ENCODE results near the gene AUTS2. TPM values are rescaled to one million over a fixed set of nuclear protein-coding genes. Genes with fewer than 3 reads are reported as not detected.

AUTS2 gene
- total RNA-seq, 1 experiment from 2014 or later, result under 0.01 TPM

DNA sequence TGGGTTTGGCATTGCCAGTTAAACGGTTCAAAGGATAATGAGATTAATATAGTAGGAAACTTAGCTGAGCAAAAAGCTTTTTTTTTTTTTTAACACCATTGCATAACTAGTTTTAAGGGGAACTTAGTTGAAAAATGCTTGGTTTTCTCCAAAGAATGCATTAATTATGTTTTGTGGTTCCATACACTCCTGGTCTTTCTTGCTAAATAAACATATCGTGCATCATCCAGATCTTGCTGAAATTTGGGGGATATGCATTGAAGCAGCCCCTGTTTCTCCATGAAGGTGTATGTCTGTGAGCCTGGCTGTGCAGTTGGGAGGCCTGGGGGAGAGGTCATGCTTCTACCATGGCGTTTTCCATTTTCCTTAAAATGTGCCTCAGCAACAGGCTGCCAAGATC is 975.4 kb downstream of the AUTS2 start:
- DNase-seq (ENCODE audit: low read depth), result no peak

DNA sequence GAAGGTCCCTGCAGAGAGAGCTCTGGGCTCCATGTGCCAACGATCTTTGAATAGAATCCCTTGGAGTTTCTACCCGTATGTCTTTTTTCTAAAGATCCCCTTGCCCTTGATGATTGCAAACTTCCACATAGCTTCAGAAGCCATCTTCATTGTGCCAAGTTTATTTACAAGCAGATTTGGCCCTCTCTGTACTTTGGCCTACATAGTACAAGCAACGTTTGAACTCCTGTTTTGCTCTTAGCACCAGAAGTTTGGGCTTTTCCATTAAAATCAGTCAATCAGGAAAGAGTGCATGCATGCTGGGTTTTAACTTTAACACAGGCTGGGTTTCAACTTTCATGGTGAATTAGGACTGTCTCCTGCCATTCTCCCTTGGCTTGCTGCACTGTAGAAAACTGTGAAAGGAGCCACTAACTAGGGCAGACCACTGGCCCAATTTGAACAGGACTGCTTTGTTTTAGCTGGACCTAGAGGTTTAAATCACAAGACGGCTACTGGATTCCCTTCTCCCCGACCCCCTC is 976.1 kb downstream of the AUTS2 start:
- DNase-seq (ENCODE audit: low read depth), result no peak

DNA sequence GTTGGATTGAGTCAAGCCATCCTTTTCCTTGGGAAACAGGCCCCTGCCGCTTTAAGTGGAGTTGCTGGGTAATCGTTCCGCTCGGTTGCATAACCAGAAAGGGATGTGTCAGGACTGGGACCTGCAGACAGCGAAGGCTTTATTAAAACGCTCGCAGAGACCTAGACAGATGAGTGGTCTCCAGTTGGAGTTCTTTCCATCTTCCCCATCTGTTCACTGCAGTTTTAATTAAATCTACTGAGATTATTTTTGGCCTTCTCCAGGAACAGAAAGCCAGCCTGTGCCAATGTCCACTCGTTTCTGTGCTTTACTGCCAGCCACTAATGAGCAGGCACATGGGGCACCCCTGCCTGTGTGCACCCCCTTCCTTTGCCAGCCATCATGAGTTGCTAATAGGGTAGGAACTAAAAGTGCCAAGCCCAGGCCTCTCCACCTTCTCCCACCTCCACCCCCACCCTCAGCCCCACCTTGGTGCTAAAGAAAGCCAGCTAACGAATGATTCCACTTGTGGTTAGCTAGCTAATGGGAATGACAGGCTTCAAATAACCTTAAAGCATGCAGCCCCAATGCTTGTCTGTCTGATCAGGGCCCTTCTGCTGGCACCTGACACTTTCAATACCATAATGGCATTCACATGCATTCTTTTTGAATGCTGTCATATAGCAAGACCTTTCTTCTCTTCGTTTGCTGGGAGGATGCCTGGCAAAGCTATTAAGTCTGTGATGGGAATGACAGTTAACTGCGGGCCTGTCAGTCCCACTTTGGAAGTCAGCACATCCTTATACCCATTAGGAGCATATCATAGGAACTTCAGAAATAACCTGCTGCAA is 976.9 kb downstream of the AUTS2 start:
- no peak for DNase-seq (ENCODE audit: low read depth)

DNA sequence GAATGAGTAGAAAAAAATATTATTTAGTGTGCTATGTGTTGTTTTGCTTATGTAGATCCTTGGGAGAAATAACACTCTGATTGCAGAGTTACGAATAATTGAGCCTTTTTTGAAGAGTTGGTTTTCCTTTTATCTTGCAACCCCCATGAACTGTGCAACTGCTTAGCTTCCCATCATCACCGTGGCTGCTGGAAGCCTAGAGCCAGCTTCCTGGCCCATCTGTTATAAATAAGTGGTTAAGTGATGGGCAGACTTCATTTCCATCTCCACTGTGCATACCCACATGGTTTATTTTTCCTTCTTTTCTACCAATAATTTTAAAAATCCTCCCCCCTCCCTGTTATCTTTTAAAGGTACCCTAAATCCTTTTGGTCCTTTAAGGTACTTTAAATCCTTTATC is 978.8 kb downstream of the AUTS2 start:
- no peak for DNase-seq (ENCODE audit: low read depth)

DNA sequence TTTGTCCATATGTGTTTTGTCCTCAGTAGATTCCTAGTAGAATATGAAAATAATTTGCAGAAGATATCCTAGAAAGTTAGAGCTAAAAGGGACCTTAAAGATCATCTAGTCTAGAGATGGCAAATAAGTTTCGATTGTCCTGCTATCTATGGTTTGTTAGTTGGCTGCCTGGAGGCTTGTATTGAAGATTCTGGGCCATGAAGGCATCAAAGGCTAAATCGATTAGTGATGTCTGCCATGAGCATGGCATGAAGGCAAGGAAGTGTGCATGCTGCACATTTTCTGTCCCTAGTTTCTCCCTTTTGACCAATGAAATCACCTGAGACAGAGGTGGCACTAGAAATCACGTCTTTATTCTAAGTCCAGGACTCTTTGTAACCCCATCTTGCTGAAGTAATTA is 979.9 kb downstream of the AUTS2 start:
- DNase-seq (ENCODE audit: low read depth), result no peak

DNA sequence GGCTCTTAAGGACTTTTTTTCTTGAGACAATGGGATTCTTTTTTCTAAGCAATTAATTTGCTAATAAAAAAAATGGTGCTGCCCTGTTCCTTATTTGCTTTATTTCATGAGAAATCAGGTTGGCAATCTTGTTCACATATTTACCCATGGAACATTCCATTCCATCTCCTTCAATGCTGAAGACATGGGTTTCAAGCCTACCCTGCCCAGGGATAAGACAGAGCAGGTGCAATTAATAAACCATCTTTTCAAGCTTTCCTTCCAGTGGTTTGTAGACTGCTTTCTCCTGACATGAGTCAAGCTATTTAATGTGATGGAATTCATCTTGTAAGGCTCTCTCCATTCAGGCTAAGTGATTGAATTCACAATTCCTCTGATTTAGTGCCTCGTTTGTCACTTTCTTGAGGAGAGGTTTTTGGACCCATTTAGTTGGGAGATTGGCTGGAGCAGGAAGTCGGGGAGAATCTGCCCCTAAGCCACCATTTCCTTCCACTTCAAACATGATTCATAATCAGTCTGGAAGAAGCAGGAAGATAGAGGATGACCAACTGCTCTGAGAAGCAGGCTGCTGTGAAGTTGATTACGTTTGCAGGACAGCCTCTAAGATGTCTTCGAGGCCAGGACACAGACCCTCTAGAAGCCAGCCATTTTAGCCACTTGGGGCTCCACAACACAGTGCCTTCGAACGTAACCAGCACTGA is 981.3 kb downstream of the AUTS2 start:
- DNase-seq (ENCODE audit: low read depth), result no peak

- DNase-seq (ENCODE audit: low read depth), result no peak
Measured at GRCh38 chr7:70580161-70580560, 981.9 kb downstream of the AUTS2 start.

- no peak for DNase-seq (ENCODE audit: low read depth)
Measured at GRCh38 chr7:70582927-70583895, 984.9 kb downstream of the AUTS2 start.

- no peak for DNase-seq (ENCODE audit: low read depth)
Measured at GRCh38 chr7:70583965-70584883, 985.9 kb downstream of the AUTS2 start.

DNA sequence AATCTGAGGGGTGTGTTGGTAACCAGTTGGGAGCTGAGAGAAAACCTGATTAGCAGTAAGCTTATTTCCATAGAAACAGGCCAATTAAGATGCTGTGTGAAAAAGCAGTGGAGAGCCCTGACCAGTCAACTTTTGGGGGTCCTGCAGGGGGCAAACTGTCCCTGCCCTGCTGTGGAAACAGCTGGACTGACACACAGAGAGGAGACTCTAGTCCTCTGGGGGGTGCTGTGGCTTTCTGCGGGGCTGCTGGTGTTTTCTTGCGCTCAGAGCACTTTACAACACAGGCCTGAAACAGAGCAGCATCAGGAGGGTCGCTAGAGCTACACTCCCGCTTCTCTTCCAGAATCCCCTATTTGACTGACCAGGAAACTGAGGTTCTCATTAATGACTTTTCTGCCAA is 986.8 kb downstream of the AUTS2 start:
- DNase-seq (ENCODE audit: low read depth), result no peak

GRCh38 chr7:70586822-70587221 is 988.5 kb downstream of the AUTS2 start:
- no peak for DNase-seq (ENCODE audit: low read depth)

- DNase-seq (ENCODE audit: low read depth), result no peak
Measured at GRCh38 chr7:70587739-70588138, 989.5 kb downstream of the AUTS2 start.

- no peak for DNase-seq (ENCODE audit: low read depth)
Measured at GRCh38 chr7:70588191-70588921, 990.1 kb downstream of the AUTS2 start.

DNA sequence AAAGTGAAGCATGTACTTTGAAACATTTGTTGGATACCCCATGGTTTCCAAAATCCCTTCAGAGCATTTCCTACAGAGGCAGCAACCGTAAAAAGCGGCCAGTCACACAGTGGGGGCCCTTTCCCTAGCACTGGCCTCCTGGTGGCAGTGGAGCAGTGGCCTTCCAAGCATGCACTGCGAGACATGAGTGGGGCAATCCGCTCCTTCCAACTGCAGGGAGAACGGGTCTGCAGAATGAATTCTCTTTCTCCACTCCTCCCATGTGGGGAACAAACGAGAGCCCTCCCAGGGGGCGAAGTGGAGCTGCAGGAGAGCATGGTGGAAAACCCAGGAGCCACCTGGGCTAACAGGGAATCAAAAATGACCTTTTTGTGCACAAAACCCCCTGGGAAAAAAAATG is 990.7 kb downstream of the AUTS2 start:
- DNase-seq (ENCODE audit: low read depth), result no peak

DNA sequence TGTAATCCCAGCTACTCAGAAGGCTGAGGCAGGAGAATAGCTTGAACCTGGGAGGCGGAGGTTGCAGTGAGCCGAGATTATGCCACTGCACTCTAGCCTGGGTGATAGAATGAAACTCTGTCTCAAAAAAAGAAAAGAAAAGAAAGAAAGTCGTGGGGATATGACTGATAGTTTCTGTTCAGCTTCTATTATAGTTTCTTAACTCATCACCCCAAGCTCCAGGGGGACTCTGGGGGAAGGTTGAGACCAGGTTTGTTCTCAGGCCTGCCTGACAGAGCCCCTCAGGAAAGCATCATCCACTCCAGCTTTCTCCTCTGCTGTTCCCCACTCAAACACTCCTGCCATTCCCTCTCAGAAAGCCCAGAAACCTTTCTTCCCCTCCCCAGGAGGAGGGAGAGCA is 991.3 kb downstream of the AUTS2 start:
- no peak for DNase-seq (ENCODE audit: low read depth)

GRCh38 chr7:70590126-70590854 is 992.0 kb downstream of the AUTS2 start:
- DNase-seq (ENCODE audit: low read depth), result no peak

GRCh38 chr7:70591643-70592042 is 993.4 kb downstream of the AUTS2 start:
- DNase-seq (ENCODE audit: low read depth), result no peak

GRCh38 chr7:70592171-70592570 is 993.9 kb downstream of the AUTS2 start:
- no peak for DNase-seq (ENCODE audit: low read depth)

DNA sequence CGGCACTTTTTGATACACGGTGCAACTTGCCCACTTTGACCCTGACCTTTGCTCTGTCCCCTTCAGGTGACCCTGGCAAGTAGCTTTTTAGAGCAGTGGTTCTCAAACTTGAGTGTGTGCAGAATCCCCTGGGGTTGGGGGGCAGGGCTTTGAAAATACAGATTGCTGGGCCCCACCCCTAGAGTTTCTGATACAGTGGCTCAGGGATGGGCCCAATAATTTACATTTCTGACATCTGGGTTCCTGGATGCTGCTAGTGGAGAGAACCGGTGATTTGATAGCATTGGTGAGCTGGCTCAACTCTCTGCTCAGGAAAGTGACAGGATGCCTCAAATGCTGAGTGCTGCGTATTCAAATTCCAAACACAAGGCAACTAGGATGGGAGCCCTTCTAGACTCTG is 995.9 kb downstream of the AUTS2 start:
- DNase-seq (ENCODE audit: low read depth), result no peak
